ENCODE measurements around the gene CCDC112. TPM values are rescaled to one million over a fixed set of nuclear protein-coding genes. Genes with fewer than 3 reads are reported as not detected.
A peak's percentile ranks its signal among the peaks of the same experiment; 100 is the strongest.

Gene CCDC112
- polyA plus RNA-seq, 2 of the 4 experiments (the other 2 are of a cell fraction): 5.8 to 8.6 TPM

DNA sequence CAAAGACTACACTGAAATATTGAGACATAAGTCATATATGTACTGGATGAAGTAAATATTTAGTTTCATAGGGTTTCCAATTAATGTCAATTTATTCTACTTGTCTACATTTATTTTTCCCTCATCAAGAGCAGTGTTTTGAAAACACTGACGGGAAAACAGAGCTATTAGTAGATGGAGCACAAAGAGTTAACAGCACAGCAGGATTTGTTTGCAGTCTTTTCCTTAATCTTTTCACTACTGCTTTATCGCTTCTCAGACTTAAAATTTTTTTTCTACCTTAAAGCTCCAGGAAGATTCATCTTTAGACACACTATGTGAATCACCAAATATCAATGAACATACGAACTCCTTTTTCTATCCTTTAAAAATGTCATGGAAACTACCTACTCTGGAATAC, 59.4 kb downstream of the CCDC112 start (continued):
- TF ChIP-seq, protein P1, sequence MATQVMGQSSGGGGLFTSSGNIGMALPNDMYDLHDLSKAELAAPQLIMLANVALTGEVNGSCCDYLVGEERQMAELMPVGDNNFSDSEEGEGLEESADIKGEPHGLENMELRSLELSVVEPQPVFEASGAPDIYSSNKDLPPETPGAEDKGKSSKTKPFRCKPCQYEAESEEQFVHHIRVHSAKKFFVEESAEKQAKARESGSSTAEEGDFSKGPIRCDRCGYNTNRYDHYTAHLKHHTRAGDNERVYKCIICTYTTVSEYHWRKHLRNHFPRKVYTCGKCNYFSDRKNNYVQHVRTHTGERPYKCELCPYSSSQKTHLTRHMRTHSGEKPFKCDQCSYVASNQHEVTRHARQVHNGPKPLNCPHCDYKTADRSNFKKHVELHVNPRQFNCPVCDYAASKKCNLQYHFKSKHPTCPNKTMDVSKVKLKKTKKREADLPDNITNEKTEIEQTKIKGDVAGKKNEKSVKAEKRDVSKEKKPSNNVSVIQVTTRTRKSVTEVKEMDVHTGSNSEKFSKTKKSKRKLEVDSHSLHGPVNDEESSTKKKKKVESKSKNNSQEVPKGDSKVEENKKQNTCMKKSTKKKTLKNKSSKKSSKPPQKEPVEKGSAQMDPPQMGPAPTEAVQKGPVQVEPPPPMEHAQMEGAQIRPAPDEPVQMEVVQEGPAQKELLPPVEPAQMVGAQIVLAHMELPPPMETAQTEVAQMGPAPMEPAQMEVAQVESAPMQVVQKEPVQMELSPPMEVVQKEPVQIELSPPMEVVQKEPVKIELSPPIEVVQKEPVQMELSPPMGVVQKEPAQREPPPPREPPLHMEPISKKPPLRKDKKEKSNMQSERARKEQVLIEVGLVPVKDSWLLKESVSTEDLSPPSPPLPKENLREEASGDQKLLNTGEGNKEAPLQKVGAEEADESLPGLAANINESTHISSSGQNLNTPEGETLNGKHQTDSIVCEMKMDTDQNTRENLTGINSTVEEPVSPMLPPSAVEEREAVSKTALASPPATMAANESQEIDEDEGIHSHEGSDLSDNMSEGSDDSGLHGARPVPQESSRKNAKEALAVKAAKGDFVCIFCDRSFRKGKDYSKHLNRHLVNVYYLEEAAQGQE (IDR thresholded peaks at IDR 0.05): no peak
- TF ChIP-seq HDAC2 (IDR thresholded peaks at IDR 0.05): no peak
- TF ChIP-seq, protein P2, sequence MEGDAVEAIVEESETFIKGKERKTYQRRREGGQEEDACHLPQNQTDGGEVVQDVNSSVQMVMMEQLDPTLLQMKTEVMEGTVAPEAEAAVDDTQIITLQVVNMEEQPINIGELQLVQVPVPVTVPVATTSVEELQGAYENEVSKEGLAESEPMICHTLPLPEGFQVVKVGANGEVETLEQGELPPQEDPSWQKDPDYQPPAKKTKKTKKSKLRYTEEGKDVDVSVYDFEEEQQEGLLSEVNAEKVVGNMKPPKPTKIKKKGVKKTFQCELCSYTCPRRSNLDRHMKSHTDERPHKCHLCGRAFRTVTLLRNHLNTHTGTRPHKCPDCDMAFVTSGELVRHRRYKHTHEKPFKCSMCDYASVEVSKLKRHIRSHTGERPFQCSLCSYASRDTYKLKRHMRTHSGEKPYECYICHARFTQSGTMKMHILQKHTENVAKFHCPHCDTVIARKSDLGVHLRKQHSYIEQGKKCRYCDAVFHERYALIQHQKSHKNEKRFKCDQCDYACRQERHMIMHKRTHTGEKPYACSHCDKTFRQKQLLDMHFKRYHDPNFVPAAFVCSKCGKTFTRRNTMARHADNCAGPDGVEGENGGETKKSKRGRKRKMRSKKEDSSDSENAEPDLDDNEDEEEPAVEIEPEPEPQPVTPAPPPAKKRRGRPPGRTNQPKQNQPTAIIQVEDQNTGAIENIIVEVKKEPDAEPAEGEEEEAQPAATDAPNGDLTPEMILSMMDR (IDR thresholded peaks at IDR 0.05): no peak
- TF ChIP-seq, protein P3, sequence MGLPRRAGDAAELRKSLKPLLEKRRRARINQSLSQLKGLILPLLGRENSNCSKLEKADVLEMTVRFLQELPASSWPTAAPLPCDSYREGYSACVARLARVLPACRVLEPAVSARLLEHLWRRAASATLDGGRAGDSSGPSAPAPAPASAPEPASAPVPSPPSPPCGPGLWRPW (IDR thresholded peaks at IDR 0.05): no peak
- TF ChIP-seq RCOR1 (IDR thresholded peaks at IDR 0.05; ENCODE audit: low read depth, low read length): no peak

DNA sequence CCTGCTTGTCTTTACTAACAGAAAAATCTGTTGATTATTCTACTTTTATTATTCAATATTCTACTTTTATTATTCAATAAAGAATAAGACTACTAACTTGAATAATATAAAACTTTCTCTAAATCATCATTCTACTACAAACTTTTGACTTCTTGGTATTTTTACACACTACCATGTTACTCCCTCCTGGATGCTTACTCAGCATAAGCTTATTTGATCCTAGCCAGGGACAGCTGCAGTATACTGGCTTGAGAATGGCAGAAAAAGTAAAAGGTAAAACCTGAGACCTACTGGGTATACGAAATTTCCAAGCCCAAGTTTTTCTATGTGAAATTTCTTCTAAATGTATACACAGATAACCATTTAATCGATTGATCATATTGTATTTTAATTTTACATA, 59.9 kb downstream of the CCDC112 start:
- H3K4me2 ChIP-seq: no peak overlapping the region
- TF ChIP-seq MAZ (IDR thresholded peaks at IDR 0.05; ENCODE audit: borderline replicate concordance, low read depth, low read length): no peak
- peak; percentile 60 for TF ChIP-seq MAFK (IDR thresholded peaks at IDR 0.05; ENCODE audit: partially characterized antibody)
- TF ChIP-seq, protein P4, sequence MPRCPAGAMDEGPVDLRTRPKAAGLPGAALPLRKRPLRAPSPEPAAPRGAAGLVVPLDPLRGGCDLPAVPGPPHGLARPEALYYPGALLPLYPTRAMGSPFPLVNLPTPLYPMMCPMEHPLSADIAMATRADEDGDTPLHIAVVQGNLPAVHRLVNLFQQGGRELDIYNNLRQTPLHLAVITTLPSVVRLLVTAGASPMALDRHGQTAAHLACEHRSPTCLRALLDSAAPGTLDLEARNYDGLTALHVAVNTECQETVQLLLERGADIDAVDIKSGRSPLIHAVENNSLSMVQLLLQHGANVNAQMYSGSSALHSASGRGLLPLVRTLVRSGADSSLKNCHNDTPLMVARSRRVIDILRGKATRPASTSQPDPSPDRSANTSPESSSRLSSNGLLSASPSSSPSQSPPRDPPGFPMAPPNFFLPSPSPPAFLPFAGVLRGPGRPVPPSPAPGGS (IDR thresholded peaks at IDR 0.05): no peak
- no peak for TF ChIP-seq RAD21 (conservative IDR thresholded peaks at IDR 0.05 in 1 of 2, IDR thresholded peaks at IDR 0.05 in 1 of 2)
- ATAC-seq (no peak), DNase-seq (ENCODE audit: low read depth in 1 of 2, low spot score in 1 of 2) (no peak), FAIRE-seq (no peak)
- CTCF ChIA-PET: no interaction called here
- WGBS (ENCODE audit: missing lambda C conversion rate): 91% methylated on average over 2 of the region's 2 CpGs
- POLR2A ChIA-PET: no interaction called here
- H3K27ac ChIP-seq: no peak overlapping the region
- no peaks in the 10 kb centered on the region for H3K4me1 ChIP-seq
- no peaks in the 10 kb centered on the region for H3K9me3 ChIP-seq
- H3K4me3 ChIP-seq: no peak overlapping the region

DNA sequence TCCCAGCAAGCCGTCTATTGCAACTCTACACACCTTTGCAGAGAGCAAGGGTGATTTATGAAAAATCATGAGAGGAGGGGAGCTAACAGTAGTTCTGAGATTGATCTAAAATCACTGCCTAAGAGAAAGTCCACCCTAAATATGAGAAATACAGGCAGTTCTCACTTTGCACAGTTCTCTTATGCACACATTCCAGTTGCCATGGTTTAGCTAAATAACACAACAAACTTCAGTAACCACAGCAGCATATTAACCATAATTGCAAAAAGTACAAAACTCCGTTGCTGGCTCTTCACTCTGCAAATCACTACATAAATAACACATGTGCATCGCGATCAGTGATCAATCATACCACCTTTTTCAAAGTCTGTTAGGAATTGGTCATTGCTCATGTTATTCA, 64.9 kb downstream of the CCDC112 start:
- Histone ChIP-seq H3K4me2 (no peak overlapping the region), H3K27ac (no peak overlapping the region), H3K4me1 (no peaks in the 10 kb centered on the region), H3K4me3 (no peak overlapping the region), H3K9me3 (no peaks in the 10 kb centered on the region)
- FAIRE-seq (no peak), ATAC-seq (no peak), DNase-seq (ENCODE audit: low read depth in 1 of 2, low spot score in 1 of 2) (no peak)
- WGBS (ENCODE audit: missing lambda C conversion rate): 89% methylated on average over 4 of the region's 4 CpGs
- TF ChIP-seq, protein P1 (IDR thresholded peaks at IDR 0.05): no peak
- ChIA-PET POLR2A (no interaction called here), CTCF (no interaction called here)

All from A549 (cell line).